ENCODE measurements around the gene CPAMD8.

GRCh38 chr19:16903347-16903746, 123.3 kb downstream of the CPAMD8 start:
- TF ChIP-seq CTCF (IDR thresholded peaks at IDR 0.05), result no peak
- TF ChIP-seq POLR2A (IDR thresholded peaks at IDR 0.05), result no peak
